ENCODE data around the gene MARCHF5.

GRCh38 chr10:92342796-92343195 is 51.8 kb downstream of the MARCHF5 start:
- TF ChIP-seq CTCF (IDR thresholded peaks at IDR 0.05) (no peak), POLR2A (IDR thresholded peaks at IDR 0.05) (no peak)

Data from ovary (tissue), 3 donors.